ENCODE results near the gene KCNK17. TPM values are rescaled to one million over a fixed set of nuclear protein-coding genes. Genes with fewer than 3 reads are reported as not detected.

The KCNK17 gene
- total and polyA plus RNA-seq, 2 of the 8 experiments (the other 6 are each of a cell fraction or from before 2014, with no cell fraction given): 2.9 to 3.4 TPM

DNA sequence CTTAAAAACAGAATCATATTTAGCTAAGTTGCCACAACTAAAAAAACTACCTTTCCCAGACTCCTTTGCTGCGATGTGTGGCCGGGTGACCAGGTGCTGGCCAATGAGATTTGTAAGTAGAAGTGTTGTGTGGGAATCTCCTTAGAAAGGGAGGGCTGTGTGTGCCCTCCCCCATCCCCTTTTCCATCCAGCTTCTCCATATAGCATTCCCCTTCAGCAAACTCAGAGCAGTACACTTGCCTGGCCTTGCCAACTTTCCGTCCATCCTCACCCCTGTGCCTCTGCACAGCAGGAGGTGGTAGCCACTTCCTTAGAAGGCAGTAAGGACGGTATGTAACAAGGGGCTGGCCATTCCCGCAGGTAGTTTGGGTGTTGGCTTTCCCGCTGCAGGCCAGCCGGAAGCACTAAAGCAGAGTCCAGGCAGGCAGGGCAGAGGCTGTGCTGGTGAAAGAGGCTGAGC, 30.6 kb upstream of the KCNK17 start (continued):
- TF ChIP-seq, protein P1, sequence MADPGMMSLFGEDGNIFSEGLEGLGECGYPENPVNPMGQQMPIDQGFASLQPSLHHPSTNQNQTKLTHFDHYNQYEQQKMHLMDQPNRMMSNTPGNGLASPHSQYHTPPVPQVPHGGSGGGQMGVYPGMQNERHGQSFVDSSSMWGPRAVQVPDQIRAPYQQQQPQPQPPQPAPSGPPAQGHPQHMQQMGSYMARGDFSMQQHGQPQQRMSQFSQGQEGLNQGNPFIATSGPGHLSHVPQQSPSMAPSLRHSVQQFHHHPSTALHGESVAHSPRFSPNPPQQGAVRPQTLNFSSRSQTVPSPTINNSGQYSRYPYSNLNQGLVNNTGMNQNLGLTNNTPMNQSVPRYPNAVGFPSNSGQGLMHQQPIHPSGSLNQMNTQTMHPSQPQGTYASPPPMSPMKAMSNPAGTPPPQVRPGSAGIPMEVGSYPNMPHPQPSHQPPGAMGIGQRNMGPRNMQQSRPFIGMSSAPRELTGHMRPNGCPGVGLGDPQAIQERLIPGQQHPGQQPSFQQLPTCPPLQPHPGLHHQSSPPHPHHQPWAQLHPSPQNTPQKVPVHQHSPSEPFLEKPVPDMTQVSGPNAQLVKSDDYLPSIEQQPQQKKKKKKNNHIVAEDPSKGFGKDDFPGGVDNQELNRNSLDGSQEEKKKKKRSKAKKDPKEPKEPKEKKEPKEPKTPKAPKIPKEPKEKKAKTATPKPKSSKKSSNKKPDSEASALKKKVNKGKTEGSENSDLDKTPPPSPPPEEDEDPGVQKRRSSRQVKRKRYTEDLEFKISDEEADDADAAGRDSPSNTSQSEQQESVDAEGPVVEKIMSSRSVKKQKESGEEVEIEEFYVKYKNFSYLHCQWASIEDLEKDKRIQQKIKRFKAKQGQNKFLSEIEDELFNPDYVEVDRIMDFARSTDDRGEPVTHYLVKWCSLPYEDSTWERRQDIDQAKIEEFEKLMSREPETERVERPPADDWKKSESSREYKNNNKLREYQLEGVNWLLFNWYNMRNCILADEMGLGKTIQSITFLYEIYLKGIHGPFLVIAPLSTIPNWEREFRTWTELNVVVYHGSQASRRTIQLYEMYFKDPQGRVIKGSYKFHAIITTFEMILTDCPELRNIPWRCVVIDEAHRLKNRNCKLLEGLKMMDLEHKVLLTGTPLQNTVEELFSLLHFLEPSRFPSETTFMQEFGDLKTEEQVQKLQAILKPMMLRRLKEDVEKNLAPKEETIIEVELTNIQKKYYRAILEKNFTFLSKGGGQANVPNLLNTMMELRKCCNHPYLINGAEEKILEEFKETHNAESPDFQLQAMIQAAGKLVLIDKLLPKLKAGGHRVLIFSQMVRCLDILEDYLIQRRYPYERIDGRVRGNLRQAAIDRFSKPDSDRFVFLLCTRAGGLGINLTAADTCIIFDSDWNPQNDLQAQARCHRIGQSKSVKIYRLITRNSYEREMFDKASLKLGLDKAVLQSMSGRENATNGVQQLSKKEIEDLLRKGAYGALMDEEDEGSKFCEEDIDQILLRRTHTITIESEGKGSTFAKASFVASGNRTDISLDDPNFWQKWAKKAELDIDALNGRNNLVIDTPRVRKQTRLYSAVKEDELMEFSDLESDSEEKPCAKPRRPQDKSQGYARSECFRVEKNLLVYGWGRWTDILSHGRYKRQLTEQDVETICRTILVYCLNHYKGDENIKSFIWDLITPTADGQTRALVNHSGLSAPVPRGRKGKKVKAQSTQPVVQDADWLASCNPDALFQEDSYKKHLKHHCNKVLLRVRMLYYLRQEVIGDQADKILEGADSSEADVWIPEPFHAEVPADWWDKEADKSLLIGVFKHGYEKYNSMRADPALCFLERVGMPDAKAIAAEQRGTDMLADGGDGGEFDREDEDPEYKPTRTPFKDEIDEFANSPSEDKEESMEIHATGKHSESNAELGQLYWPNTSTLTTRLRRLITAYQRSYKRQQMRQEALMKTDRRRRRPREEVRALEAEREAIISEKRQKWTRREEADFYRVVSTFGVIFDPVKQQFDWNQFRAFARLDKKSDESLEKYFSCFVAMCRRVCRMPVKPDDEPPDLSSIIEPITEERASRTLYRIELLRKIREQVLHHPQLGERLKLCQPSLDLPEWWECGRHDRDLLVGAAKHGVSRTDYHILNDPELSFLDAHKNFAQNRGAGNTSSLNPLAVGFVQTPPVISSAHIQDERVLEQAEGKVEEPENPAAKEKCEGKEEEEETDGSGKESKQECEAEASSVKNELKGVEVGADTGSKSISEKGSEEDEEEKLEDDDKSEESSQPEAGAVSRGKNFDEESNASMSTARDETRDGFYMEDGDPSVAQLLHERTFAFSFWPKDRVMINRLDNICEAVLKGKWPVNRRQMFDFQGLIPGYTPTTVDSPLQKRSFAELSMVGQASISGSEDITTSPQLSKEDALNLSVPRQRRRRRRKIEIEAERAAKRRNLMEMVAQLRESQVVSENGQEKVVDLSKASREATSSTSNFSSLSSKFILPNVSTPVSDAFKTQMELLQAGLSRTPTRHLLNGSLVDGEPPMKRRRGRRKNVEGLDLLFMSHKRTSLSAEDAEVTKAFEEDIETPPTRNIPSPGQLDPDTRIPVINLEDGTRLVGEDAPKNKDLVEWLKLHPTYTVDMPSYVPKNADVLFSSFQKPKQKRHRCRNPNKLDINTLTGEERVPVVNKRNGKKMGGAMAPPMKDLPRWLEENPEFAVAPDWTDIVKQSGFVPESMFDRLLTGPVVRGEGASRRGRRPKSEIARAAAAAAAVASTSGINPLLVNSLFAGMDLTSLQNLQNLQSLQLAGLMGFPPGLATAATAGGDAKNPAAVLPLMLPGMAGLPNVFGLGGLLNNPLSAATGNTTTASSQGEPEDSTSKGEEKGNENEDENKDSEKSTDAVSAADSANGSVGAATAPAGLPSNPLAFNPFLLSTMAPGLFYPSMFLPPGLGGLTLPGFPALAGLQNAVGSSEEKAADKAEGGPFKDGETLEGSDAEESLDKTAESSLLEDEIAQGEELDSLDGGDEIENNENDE (IDR thresholded peaks at IDR 0.05; ENCODE audit: insufficient replicate concordance, low read length): no peak
- TF ChIP-seq FOSL1 (IDR thresholded peaks at IDR 0.05; ENCODE audit: insufficient read depth, low read depth, low read length): no peak
- no peak for TF ChIP-seq GTF2F1 (IDR thresholded peaks at IDR 0.05; ENCODE audit: borderline replicate concordance, low read depth, low read length)
- TF ChIP-seq TAF7 (optimal IDR thresholded peaks at IDR 0.05; ENCODE audit: borderline replicate concordance, low read depth, low read length): no peak
- no peak for TF ChIP-seq JUN (IDR thresholded peaks at IDR 0.05; ENCODE audit: low read depth, low read length)
- TF ChIP-seq, protein P2, sequence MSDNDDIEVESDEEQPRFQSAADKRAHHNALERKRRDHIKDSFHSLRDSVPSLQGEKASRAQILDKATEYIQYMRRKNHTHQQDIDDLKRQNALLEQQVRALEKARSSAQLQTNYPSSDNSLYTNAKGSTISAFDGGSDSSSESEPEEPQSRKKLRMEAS (IDR thresholded peaks at IDR 0.05): no peak
- no peak for TF ChIP-seq RNF2 (IDR thresholded peaks at IDR 0.05; ENCODE audit: borderline replicate concordance, low read depth, low read length, missing control alignments, poor library complexity, severe bottlenecking)
- TF ChIP-seq KDM1A (IDR thresholded peaks at IDR 0.05; ENCODE audit: borderline replicate concordance, low read length): 0 out of 2 replicates have a peak, but pooled peaks have one; percentile 10
- TF ChIP-seq RFX5 (IDR thresholded peaks at IDR 0.05; ENCODE audit: borderline replicate concordance, low read depth, low read length): no peak
- TF ChIP-seq SRF (IDR thresholded peaks at IDR 0.05; ENCODE audit: low read depth, low read length): 0 out of 2 replicates have a peak, but pooled peaks have one; percentile 36
- no peak for TF ChIP-seq TAF1 (IDR thresholded peaks at IDR 0.05; ENCODE audit: low read depth, low read length)

Data from H1 (cell line).